Measurements from ENCODE around the gene SPATA13.

DNA sequence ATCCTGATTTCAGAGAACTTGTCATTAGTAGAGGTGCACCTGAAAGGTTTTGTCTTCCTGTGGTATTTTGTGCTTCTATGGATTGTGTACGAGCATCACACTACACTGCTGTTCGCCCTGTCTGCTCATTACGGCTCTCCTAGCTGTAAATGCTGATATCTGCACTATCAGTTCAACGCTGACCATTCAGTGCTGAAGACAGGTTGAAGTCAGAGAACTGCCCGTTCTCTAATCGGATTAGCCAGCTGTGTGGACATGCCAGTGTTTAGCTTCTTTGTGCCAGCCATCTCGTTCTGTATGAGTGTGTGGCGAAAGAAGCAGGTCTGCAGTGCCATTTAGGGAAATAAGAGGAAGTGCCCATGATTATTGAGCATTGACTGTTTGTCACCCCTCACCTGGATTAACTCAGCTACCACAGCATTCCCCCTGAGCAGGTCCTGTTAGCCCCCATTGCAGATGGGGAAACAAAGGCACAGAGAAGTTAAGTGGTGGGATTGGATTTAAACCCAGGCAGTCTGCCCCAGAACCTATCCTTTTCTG lies 127.3 kb downstream of the SPATA13 start:
- no peak for TF ChIP-seq YY1 (IDR thresholded peaks at IDR 0.05; ENCODE audit: low read depth)
- TF ChIP-seq CEBPB (IDR thresholded peaks at IDR 0.05): no peak
- TF ChIP-seq FOXM1 (IDR thresholded peaks at IDR 0.05; ENCODE audit: borderline replicate concordance, low read depth): no peak
- no peak for TF ChIP-seq EP300 (IDR thresholded peaks at IDR 0.05; ENCODE audit: borderline replicate concordance)
- TF ChIP-seq, protein P1, sequence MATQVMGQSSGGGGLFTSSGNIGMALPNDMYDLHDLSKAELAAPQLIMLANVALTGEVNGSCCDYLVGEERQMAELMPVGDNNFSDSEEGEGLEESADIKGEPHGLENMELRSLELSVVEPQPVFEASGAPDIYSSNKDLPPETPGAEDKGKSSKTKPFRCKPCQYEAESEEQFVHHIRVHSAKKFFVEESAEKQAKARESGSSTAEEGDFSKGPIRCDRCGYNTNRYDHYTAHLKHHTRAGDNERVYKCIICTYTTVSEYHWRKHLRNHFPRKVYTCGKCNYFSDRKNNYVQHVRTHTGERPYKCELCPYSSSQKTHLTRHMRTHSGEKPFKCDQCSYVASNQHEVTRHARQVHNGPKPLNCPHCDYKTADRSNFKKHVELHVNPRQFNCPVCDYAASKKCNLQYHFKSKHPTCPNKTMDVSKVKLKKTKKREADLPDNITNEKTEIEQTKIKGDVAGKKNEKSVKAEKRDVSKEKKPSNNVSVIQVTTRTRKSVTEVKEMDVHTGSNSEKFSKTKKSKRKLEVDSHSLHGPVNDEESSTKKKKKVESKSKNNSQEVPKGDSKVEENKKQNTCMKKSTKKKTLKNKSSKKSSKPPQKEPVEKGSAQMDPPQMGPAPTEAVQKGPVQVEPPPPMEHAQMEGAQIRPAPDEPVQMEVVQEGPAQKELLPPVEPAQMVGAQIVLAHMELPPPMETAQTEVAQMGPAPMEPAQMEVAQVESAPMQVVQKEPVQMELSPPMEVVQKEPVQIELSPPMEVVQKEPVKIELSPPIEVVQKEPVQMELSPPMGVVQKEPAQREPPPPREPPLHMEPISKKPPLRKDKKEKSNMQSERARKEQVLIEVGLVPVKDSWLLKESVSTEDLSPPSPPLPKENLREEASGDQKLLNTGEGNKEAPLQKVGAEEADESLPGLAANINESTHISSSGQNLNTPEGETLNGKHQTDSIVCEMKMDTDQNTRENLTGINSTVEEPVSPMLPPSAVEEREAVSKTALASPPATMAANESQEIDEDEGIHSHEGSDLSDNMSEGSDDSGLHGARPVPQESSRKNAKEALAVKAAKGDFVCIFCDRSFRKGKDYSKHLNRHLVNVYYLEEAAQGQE (IDR thresholded peaks at IDR 0.05; ENCODE audit: low read depth): no peak
- no peak for TF ChIP-seq RAD21 (IDR thresholded peaks at IDR 0.05; ENCODE audit: low read depth)
- TF ChIP-seq CREB1 (IDR thresholded peaks at IDR 0.05; ENCODE audit: low read depth): no peak
- TF ChIP-seq NFIC (IDR thresholded peaks at IDR 0.05): no peak
- no peak for TF ChIP-seq TAF1 (IDR thresholded peaks at IDR 0.05; ENCODE audit: low read depth)
- TF ChIP-seq, protein P2, sequence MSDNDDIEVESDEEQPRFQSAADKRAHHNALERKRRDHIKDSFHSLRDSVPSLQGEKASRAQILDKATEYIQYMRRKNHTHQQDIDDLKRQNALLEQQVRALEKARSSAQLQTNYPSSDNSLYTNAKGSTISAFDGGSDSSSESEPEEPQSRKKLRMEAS (IDR thresholded peaks at IDR 0.05): no peak
- TF ChIP-seq, protein P3, sequence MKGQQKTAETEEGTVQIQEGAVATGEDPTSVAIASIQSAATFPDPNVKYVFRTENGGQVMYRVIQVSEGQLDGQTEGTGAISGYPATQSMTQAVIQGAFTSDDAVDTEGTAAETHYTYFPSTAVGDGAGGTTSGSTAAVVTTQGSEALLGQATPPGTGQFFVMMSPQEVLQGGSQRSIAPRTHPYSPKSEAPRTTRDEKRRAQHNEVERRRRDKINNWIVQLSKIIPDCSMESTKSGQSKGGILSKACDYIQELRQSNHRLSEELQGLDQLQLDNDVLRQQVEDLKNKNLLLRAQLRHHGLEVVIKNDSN (IDR thresholded peaks at IDR 0.05): no peak
- TF ChIP-seq TCF12 (IDR thresholded peaks at IDR 0.05; ENCODE audit: low read depth): no peak
